Measurements from ENCODE around the gene PRDM12.
"Not testable (repeated sequence)": the region's sequence is repeated elsewhere in the genome, so short reads cannot be mapped to it uniquely, and the experiment has no call there.

PRDM12 gene

GRCh38 chr9:130681769-130682420 is 17.5 kb downstream of the PRDM12 start:
- no peak for FAIRE-seq
- no peak for TF ChIP-seq CTCF (IDR thresholded peaks at IDR 0.05; ENCODE audit: insufficient read depth, missing control alignments)

GRCh38 chr9:130682421-130683121 is 18.2 kb downstream of the PRDM12 start:
- peak; percentile 87 for TF ChIP-seq CTCF (IDR thresholded peaks at IDR 0.05; ENCODE audit: insufficient read depth, missing control alignments)
- FAIRE-seq: no peak
- DNase-seq (ENCODE audit: insufficient read length, low spot score): peak; percentile 65

More at GRCh38 chr9:130681769-130682420, 17.5 kb downstream of the PRDM12 start:
- no peak for DNase-seq (ENCODE audit: insufficient read length, low spot score)

GRCh38 chr9:130685104-130685503 is 20.7 kb downstream of the PRDM12 start:
- DNase-seq (ENCODE audit: insufficient read length, low spot score) (no peak), FAIRE-seq (no peak)
- TF ChIP-seq CTCF (IDR thresholded peaks at IDR 0.05; ENCODE audit: insufficient read depth, missing control alignments): no peak

GRCh38 chr9:130685945-130686344 is 21.6 kb downstream of the PRDM12 start:
- not testable (repeated sequence) for DNase-seq (ENCODE audit: insufficient read length, low spot score); FAIRE-seq

- DNase-seq (ENCODE audit: insufficient read length, low spot score) (no peak), FAIRE-seq (no peak)
- no peak for TF ChIP-seq CTCF (IDR thresholded peaks at IDR 0.05; ENCODE audit: insufficient read depth, missing control alignments)
Observed at GRCh38 chr9:130687615-130688014, 23.2 kb downstream of the PRDM12 start.

- no peak for FAIRE-seq
- TF ChIP-seq CTCF (IDR thresholded peaks at IDR 0.05; ENCODE audit: insufficient read depth, missing control alignments): no peak
- no peak for DNase-seq (ENCODE audit: insufficient read length, low spot score)
Observed at GRCh38 chr9:130688072-130688471, 23.7 kb downstream of the PRDM12 start.

- FAIRE-seq (no peak), DNase-seq (ENCODE audit: insufficient read length, low spot score) (no peak)
- no peak for TF ChIP-seq CTCF (IDR thresholded peaks at IDR 0.05; ENCODE audit: insufficient read depth, missing control alignments)
Observed at GRCh38 chr9:130689572-130689936, 25.2 kb downstream of the PRDM12 start.

Measured in D721Med (cell line).